Astrocyte of the spinal cord (primary cell): ENCODE measurements around the gene MRPS10.

ENCODE experiments used
- DNase-seq: peaks from one replicate; pipeline ENCODE4 v3.0.0; 2011; ENCODE audit warnings: low read depth, low spot score
- H3K4me3 ChIP-seq: 2 replicates; pipeline ENCODE4 v1.5.1; 2011; ENCODE audit warnings: low read depth, mild to moderate bottlenecking, low read length, moderate library complexity
- CTCF ChIP-seq: IDR thresholded peaks from 2 replicates; pipeline ENCODE4 v1.5.1; 2012; ENCODE audit warnings: low read depth, mild to moderate bottlenecking, low read length, inconsistent platforms
- in situ Hi-C: cut with HindIII; loops from 2 replicates; pipeline ENCODE4 v1.10.0; 2017; ENCODE audit warnings: low sequenced_read_pairs

Gene MRPS10

GRCh38 chr6:42260396-42260888 is 42.8 kb upstream of the MRPS10 start:
- in situ Hi-C loops: no loop called here
- no peak for TF ChIP-seq CTCF
- H3K4me3 ChIP-seq: no peak overlapping the region
- DNase-seq: no peak

- H3K4me3 ChIP-seq: no peak overlapping the region
- TF ChIP-seq CTCF: no peak
- no peak for DNase-seq
- in situ Hi-C loops: no loop called here
These were observed 42.3 kb upstream of the MRPS10 start for GRCh38 chr6:42259841-42260395.

- DNase-seq: no peak
- in situ Hi-C loops: no loop called here
- no peak overlapping the region for H3K4me3 ChIP-seq
- TF ChIP-seq CTCF: no peak
These were observed 41.6 kb upstream of the MRPS10 start for GRCh38 chr6:42259286-42259685.

GRCh38 chr6:42257614-42258013 is 40.0 kb upstream of the MRPS10 start:
- no peak for DNase-seq
- in situ Hi-C loops: no loop called here
- no peak overlapping the region for H3K4me3 ChIP-seq
- TF ChIP-seq CTCF: no peak

- TF ChIP-seq CTCF: no peak
- DNase-seq: no peak
- in situ Hi-C loops: no loop called here
These were observed 39.4 kb upstream of the MRPS10 start for GRCh38 chr6:42257063-42257462.

GRCh38 chr6:42255050-42255449 is 37.4 kb upstream of the MRPS10 start:
- no peak for TF ChIP-seq CTCF

More at GRCh38 chr6:42257063-42257462, 39.4 kb upstream of the MRPS10 start:
- H3K4me3 ChIP-seq: no peak overlapping the region

More at GRCh38 chr6:42255050-42255449, 37.4 kb upstream of the MRPS10 start:
- in situ Hi-C loops: no loop called here
- H3K4me3 ChIP-seq: no peak overlapping the region
- DNase-seq: no peak
